SK-N-MC (cell line): ENCODE measurements around the gene ASTN2.

Experiments
- DNase-seq: peaks from one replicate; pipeline ENCODE4 v3.0.0-alpha.2; 2011; ENCODE audit warnings: low read depth, low spot score
- H3K27ac ChIP-seq: fragments of 200-600 bp; sonication (generic); 2 replicates; pipeline ENCODE4 v1.5.1; 2016; ENCODE audit warnings: mixed run types
- H3K36me3 ChIP-seq: fragments of 200-600 bp; sonication (generic); 2 replicates; pipeline ENCODE4 v1.6.1; 2017; ENCODE audit warnings: antibody characterized with exemption, low read length, mixed read lengths; ENCODE audit not compliant: insufficient read depth
- H3K4me3 ChIP-seq: fragments of 200-600 bp; sonication (generic); 2 replicates; pipeline ENCODE4 v1.5.1; 2016
- H3K9ac ChIP-seq: fragments of 200-600 bp; sonication (generic); 2 replicates; pipeline ENCODE4 v1.8.0; 2017; ENCODE audit warnings: mixed run types, mixed read lengths; ENCODE audit not compliant: insufficient read length
- H3K9me3 ChIP-seq: fragments of 200-600 bp; sonication (generic); 2 replicates; pipeline ENCODE4 v1.6.1; 2017; ENCODE audit warnings: low read depth, mild to moderate bottlenecking, antibody characterized with exemption, low read length, moderate library complexity, mixed read lengths
- EZH2 ChIP-seq: fragments of 200-600 bp; sonication (generic); IDR thresholded peaks from one replicate; pipeline ENCODE4 v1.6.1; 2017; ENCODE audit warnings: antibody characterized with exemption
- FOXP2 ChIP-seq: optimal IDR thresholded peaks from 2 replicates; pipeline ENCODE3; 2011; ENCODE audit warnings: mild to moderate bottlenecking, moderate library complexity; ENCODE audit not compliant: insufficient read depth; ENCODE audit errors: extremely low read length, control extremely low read depth
- POLR2AphosphoS5 ChIP-seq: IDR thresholded peaks from 2 replicates; pipeline ENCODE4 v1.6.1; 2012; ENCODE audit warnings: mild to moderate bottlenecking, low read depth, low read length, borderline replicate concordance

The ASTN2 gene

DNA sequence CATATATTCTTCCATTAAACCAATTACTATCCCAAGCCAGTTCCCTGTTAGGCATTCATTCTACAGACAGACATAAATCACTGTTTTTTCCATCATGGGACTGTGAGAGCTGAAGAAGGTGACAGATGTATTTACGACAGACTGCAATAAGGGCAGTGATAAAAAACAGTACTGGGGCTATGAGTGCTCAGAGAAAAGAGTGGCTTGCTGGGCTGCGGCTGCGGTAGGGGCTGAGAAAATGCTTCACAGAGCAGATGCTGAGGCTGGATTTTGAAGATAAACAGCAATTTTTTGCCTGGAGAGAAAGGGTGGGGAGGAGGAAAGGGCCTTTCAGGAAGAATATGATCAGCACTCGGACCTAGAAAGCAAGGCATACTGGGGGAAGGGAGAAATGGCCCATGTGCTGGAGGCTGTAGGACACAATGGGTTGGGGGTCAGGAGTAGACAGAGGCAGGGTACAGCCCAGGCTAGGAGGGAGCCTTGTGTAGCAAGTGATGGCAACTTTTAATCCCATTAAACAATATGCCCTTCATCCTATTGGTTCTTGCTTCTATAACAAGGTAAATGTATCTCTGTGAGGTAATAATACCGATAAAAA, 279.3 kb downstream of the ASTN2 start:
- Histone ChIP-seq H3K4me3 (no peak overlapping the region), H3K9me3 (no peaks in the 10 kb centered on the region), H3K36me3 (no peaks in the 10 kb centered on the region), H3K9ac (no peak overlapping the region), H3K27ac (no peak overlapping the region)
- TF ChIP-seq POLR2AphosphoS5: no peak
- no peak for TF ChIP-seq EZH2
- no peak for TF ChIP-seq FOXP2
- no peak for DNase-seq

DNA sequence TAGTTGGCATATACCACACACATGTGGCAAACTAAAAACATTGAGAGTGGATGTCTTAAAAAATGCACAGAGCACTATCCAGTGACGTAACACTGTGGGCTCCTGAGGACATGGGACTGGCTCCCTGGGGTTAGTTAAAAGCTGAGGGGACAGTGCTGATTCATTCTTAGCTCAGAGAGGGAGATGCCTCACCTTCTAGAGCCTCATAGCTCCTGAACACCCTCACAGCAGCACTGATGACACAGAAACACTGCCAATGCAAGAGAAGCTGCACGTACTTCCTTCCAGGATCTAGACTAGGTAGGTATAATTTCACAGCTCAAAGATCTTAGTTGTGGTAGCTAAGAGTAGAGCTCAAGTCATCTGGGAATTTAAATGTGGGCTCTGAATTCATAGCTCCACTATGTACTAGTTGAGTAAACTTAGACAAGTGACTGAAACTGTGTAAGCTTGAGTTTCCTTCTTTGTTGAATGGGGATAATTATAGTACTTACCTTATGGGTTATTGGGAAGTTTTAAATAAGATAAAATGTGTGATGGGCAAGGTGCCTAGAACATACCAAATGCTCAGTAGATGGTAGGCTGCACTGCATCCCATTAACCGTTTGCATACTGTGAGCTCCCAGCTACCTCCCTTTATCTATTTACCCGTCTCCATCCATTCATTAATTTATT, 279.9 kb downstream of the ASTN2 start:
- Histone ChIP-seq H3K4me3 (no peak overlapping the region), H3K9ac (no peak overlapping the region), H3K27ac (no peak overlapping the region), H3K9me3 (no peaks in the 10 kb centered on the region), H3K36me3 (no peaks in the 10 kb centered on the region)
- no peak for TF ChIP-seq FOXP2
- no peak for TF ChIP-seq POLR2AphosphoS5
- TF ChIP-seq EZH2: no peak
- no peak for DNase-seq

DNA sequence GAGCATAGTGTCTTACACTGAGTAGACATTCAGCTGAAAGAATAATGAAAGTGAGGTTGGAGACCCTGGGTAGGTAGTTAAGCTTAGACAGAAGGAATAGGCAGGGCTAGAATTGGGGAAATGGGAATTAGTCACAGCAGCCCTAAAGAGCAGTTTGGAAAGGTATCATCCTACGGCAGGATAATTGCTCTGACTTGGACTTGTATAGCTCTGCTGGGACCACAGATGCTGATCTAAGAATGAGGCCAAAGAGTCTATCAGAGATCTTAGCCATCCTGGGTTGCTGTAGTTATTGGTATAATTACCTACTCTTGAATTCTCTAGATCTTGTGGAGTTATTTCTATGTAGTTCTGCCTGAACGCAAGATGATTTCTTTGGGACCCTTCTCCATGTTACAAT, 288.0 kb downstream of the ASTN2 start:
- no peak for TF ChIP-seq POLR2AphosphoS5
- TF ChIP-seq FOXP2: no peak
- no peak for DNase-seq
- Histone ChIP-seq H3K27ac (no peak overlapping the region), H3K36me3 (no peaks in the 10 kb centered on the region), H3K4me3 (no peak overlapping the region), H3K9me3 (no peaks in the 10 kb centered on the region), H3K9ac (no peak overlapping the region)

DNA sequence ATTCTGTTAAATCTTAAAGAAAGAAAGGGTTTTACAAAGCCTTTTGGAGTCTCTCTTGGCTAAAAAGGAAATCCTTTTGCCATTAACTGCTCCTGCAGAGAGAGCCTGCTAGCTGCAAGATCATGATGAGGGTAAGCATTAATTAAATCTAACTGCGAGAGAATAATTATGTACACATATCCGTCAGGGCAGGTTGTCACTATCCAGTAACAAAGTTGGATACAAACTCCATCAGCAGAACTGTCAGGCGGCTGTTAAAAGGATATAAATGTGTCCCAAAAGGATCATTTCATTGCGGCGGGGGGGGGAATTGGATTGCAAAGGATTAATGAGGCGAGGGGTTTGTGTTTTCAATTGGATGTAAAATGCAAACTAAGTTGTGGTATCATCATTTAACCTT, 289.3 kb downstream of the ASTN2 start:
- Histone ChIP-seq H3K4me3 (no peak overlapping the region), H3K36me3 (no peaks in the 10 kb centered on the region), H3K9me3 (no peaks in the 10 kb centered on the region), H3K27ac (no peak overlapping the region), H3K9ac (no peak overlapping the region)
- TF ChIP-seq EZH2 (no peak), POLR2AphosphoS5 (no peak), FOXP2 (no peak)
- no peak for DNase-seq

DNA sequence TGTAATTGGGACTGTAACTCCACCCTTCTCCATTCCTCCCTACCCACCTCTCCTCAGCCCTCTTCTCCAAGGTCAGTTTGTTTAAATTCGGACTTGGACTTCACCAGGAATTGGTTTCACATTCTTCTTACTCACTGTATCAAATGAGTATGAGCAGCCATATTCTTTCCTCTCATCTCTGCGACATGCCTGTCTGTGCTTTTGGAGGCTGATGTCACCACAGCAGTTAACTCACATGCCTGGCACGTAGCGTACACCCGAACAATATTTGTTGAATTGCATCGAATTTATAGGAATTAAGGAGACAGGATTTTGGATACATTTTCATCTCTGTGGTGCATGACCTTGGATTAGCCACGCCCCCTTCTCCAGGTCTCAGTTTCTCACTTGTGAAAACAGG, 291.1 kb downstream of the ASTN2 start:
- Histone ChIP-seq H3K4me3 (no peak overlapping the region), H3K36me3 (no peaks in the 10 kb centered on the region), H3K9me3 (no peaks in the 10 kb centered on the region), H3K9ac (no peak overlapping the region), H3K27ac (no peak overlapping the region)
- DNase-seq: no peak
- TF ChIP-seq POLR2AphosphoS5: no peak
- no peak for TF ChIP-seq EZH2

DNA sequence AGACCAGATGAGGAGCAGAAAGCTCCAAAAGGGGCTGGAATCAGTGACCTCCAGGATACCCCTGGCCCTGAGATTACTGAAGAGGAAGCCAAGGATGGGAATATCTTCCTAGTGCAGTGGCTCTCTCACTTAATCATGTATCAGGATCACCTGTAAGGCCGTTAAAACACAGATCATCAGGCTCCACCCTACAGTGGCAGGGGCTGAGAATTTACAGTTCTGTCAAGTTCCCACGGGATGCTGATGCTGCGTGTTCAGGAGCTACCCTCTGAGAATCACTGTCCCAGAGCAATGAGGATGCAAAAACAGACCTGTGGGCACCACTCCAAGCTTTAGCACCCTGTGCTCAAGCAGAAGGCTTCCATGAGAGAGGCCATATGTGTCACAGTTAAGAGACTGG, 291.9 kb downstream of the ASTN2 start:
- Histone ChIP-seq H3K4me3 (no peak overlapping the region), H3K36me3 (no peaks in the 10 kb centered on the region), H3K9ac (no peak overlapping the region), H3K9me3 (no peaks in the 10 kb centered on the region), H3K27ac (no peak overlapping the region)
- DNase-seq: no peak
- no peak for TF ChIP-seq FOXP2
- TF ChIP-seq EZH2: no peak
- no peak for TF ChIP-seq POLR2AphosphoS5

DNA sequence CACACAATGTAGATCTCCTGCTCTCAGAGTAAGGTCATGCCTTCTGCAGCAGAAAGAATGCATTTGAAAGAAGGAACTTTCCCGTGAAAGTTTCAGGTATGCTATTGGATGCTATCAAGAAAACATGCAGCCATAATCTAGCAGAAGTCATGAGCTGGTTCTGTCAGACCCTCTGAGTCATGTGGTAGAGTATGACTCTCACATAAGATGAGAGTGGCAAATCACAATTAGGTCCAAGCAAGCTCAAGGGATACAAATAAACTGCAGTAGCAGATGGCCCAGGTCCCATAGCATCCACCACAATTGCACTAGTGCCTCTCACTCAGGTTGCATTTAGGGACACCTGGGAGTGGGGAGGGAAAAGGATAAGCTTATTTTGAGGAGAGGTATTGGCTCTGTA, 292.8 kb downstream of the ASTN2 start:
- no peak overlapping the region for H3K4me3 ChIP-seq
- H3K9ac ChIP-seq: no peak overlapping the region
- H3K9me3 ChIP-seq: no peaks in the 10 kb centered on the region
- DNase-seq: no peak
- no peaks in the 10 kb centered on the region for H3K36me3 ChIP-seq
- TF ChIP-seq FOXP2: no peak
- H3K27ac ChIP-seq: no peak overlapping the region

DNA sequence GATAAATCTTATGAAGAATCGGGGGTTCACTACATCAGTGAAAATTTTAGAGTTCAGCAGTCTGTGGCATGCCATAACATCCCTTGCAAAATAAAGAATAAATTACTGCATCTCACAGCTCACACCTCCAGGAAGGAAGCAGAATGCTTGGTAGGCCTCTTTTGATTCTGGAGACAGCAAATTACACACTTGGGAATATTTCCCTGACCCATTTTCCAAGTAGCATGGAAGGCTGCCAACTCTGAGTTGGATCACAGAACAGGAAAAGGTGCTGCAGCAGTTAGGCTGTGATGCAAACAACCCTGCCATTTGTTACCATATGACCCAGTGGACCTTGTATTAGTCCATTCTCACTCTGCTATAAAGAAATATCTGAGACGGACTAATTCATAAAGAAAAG, 293.5 kb downstream of the ASTN2 start:
- Histone ChIP-seq H3K9me3 (no peaks in the 10 kb centered on the region), H3K4me3 (no peak overlapping the region), H3K9ac (no peak overlapping the region), H3K36me3 (no peaks in the 10 kb centered on the region), H3K27ac (no peak overlapping the region)
- no peak for DNase-seq
- no peak for TF ChIP-seq EZH2
- TF ChIP-seq POLR2AphosphoS5: no peak
- no peak for TF ChIP-seq FOXP2

DNA sequence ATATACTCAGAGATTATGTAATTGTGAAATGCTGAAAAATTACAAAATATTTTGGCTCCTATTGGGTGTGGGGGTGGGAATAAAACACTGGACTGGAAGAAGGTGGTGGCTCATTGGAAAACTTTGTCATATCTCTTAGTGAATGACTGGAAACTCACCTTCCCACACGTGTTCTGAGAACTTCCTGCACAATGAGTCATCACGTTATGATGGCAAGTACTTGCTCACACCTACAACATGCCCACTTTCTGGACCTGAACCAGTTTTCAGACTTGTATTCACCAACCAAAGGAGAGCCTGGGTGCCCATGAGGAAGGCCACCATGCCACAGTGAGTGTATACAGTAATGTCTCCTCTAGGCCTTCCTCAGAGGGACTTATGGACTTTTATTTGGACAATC, 294.8 kb downstream of the ASTN2 start:
- no peak overlapping the region for H3K4me3 ChIP-seq
- no peaks in the 10 kb centered on the region for H3K36me3 ChIP-seq
- no peak for DNase-seq
- no peak overlapping the region for H3K9ac ChIP-seq
- H3K27ac ChIP-seq: no peak overlapping the region
- no peak for TF ChIP-seq EZH2
- no peak for TF ChIP-seq FOXP2
- no peaks in the 10 kb centered on the region for H3K9me3 ChIP-seq
